NAMALWA (cell line): ENCODE measurements around the gene ERFE.
A peak's percentile ranks its signal among the peaks of the same experiment; 100 is the strongest.

Source experiments
- DNase-seq: peaks from one replicate; pipeline ENCODE4 v3.0.0-alpha.2; 2015; ENCODE audit warnings: low spot score

ERFE gene

GRCh38 chr2:238155761-238156694, 2.7 kb upstream of the ERFE start:
- no peak for DNase-seq

GRCh38 chr2:238157506-238158017, 1.2 kb upstream of the ERFE start:
- DNase-seq = no peak

- no peak for DNase-seq
Observed at GRCh38 chr2:238158018-238158508, 707 bp upstream of the ERFE start.

- peak; percentile 45 for DNase-seq
Observed at GRCh38 chr2:238159071-238159539, 335 bp downstream of the ERFE start.

- DNase-seq = no peak
Observed at GRCh38 chr2:238159661-238160205, 963 bp downstream of the ERFE start.

GRCh38 chr2:238160206-238161129, 1.7 kb downstream of the ERFE start:
- DNase-seq = peak; percentile 66

- DNase-seq = no peak
Observed at GRCh38 chr2:238161291-238162051, 2.7 kb downstream of the ERFE start.

GRCh38 chr2:238162251-238162845, 3.6 kb downstream of the ERFE start:
- DNase-seq = no peak

- DNase-seq = no peak
Observed at GRCh38 chr2:238162846-238163441, 4.2 kb downstream of the ERFE start.

- no peak for DNase-seq
Observed at GRCh38 chr2:238163481-238164198, 4.9 kb downstream of the ERFE start.

- DNase-seq = no peak
Observed at GRCh38 chr2:238164906-238165287, 6.1 kb downstream of the ERFE start.

- no peak for DNase-seq
Observed at GRCh38 chr2:238165288-238165921, 6.6 kb downstream of the ERFE start.

- DNase-seq = no peak
Observed at GRCh38 chr2:238166391-238167343, 7.9 kb downstream of the ERFE start.

- DNase-seq = no peak
Observed at GRCh38 chr2:238167344-238167715, 8.6 kb downstream of the ERFE start.

- DNase-seq = no peak
Observed at GRCh38 chr2:238167761-238168160, 9.0 kb downstream of the ERFE start.

GRCh38 chr2:238168196-238169047, 9.7 kb downstream of the ERFE start:
- no peak for DNase-seq

- no peak for DNase-seq
Observed at GRCh38 chr2:238169048-238169707, 10.4 kb downstream of the ERFE start.
